ENCODE results near the gene TMEM59L. TPM values are rescaled to one million over a fixed set of nuclear protein-coding genes. Genes with fewer than 3 reads are reported as not detected.

Gene TMEM59L
- total RNA-seq, 1 donor from 2014 or later = 0.11 TPM

GRCh38 chr19:18593367-18594095, 19.1 kb upstream of the TMEM59L start:
- Histone ChIP-seq H3K9me3 (ENCODE audit: low read depth) (no peaks in the 10 kb centered on the region), H3K4me3 (peak overlapping the region; percentile 55), H3F3A (ENCODE audit: low read depth) (peaks cover 53% of the 10 kb centered on the region), H3K27ac (no peak overlapping the region), H3K4me1 (peaks cover 27% of the 10 kb centered on the region), H2AFZ (replicated peaks) (no peak overlapping the region), H3K27me3 (peaks cover 44% of the 10 kb centered on the region), H4K20me1 (ENCODE audit: low read depth) (peaks cover 11% of the 10 kb centered on the region), H3K9ac (no peak overlapping the region), H3K79me2 (ENCODE audit: low read depth) (no peaks in the 10 kb centered on the region), H3K4me2 (peak overlapping the region; percentile 99), H3K36me3 (no peaks in the 10 kb centered on the region)
- Mint-ChIP-seq H3K4me3 (peak overlapping the region; percentile 69), H3K36me3 (peaks cover 2% of the 10 kb centered on the region), H3K4me1 (peaks cover 30% of the 10 kb centered on the region), H3K27me3 (ENCODE audit: insufficient read depth, low read depth) (peaks cover 18% of the 10 kb centered on the region), H3K9me3 (peaks cover 3% of the 10 kb centered on the region), H3K27ac (no peak overlapping the region)
- TF ChIP-seq CTCF (IDR thresholded peaks at IDR 0.05) = no peak
- TF ChIP-seq EZH2 (IDR thresholded peaks at IDR 0.05) = no peak
- no peak for TF ChIP-seq EZH2phosphoT487 (IDR thresholded peaks at IDR 0.05)
- DNase-seq (ENCODE audit: low spot score) = peak; percentile 42

- Histone ChIP-seq H3K79me2 (ENCODE audit: low read depth) (no peaks in the 10 kb centered on the region), H3K27me3 (peaks cover 51% of the 10 kb centered on the region), H3F3A (ENCODE audit: low read depth) (peaks cover 47% of the 10 kb centered on the region), H3K4me3 (peak overlapping the region; percentile 55), H3K36me3 (no peaks in the 10 kb centered on the region), H3K4me1 (peaks cover 27% of the 10 kb centered on the region), H3K27ac (no peak overlapping the region), H4K20me1 (ENCODE audit: low read depth) (peaks cover 11% of the 10 kb centered on the region), H3K9ac (no peak overlapping the region), H2AFZ (replicated peaks) (peak overlapping the region; percentile 76), H3K9me3 (ENCODE audit: low read depth) (no peaks in the 10 kb centered on the region), H3K4me2 (peak overlapping the region; percentile 99)
- Mint-ChIP-seq H3K27ac (no peak overlapping the region), H3K4me3 (peak overlapping the region; percentile 81), H3K4me1 (peaks cover 30% of the 10 kb centered on the region), H3K36me3 (peaks cover 2% of the 10 kb centered on the region), H3K27me3 (ENCODE audit: insufficient read depth, low read depth) (peaks cover 15% of the 10 kb centered on the region), H3K9me3 (peaks cover 3% of the 10 kb centered on the region)
- TF ChIP-seq EZH2phosphoT487 (IDR thresholded peaks at IDR 0.05) (peak; percentile 35), EZH2 (IDR thresholded peaks at IDR 0.05) (no peak), CTCF (IDR thresholded peaks at IDR 0.05) (peak; percentile 87)
- peak; percentile 96 for DNase-seq (ENCODE audit: low spot score)
These were observed 18.4 kb upstream of the TMEM59L start for GRCh38 chr19:18594096-18594823.

GRCh38 chr19:18594824-18595373, 17.8 kb upstream of the TMEM59L start:
- H3K36me3 ChIP-seq = no peaks in the 10 kb centered on the region
- H3K4me3 ChIP-seq = peak overlapping the region; percentile 55
- H3K4me1 Mint-ChIP-seq = peaks cover 26% of the 10 kb centered on the region
- peaks cover 2% of the 10 kb centered on the region for H3K36me3 Mint-ChIP-seq
- H3K9ac ChIP-seq = no peak overlapping the region
- no peak overlapping the region for H3K27ac ChIP-seq
- peak overlapping the region; percentile 76 for H2AFZ ChIP-seq (replicated peaks)
- H3K27me3 Mint-ChIP-seq (ENCODE audit: insufficient read depth, low read depth) = peaks cover 16% of the 10 kb centered on the region
- H3K4me3 Mint-ChIP-seq = peak overlapping the region; percentile 81
- peak overlapping the region; percentile 99 for H3K4me2 ChIP-seq
- peaks cover 3% of the 10 kb centered on the region for H3K9me3 Mint-ChIP-seq
- DNase-seq (ENCODE audit: low spot score) = peak; percentile 33
- no peaks in the 10 kb centered on the region for H3K79me2 ChIP-seq (ENCODE audit: low read depth)
- no peaks in the 10 kb centered on the region for H3K9me3 ChIP-seq (ENCODE audit: low read depth)
- peak overlapping the region; percentile 47 for H3K27ac Mint-ChIP-seq
- H3K27me3 ChIP-seq = peaks cover 57% of the 10 kb centered on the region
- TF ChIP-seq CTCF (IDR thresholded peaks at IDR 0.05) = no peak
- TF ChIP-seq EZH2 (IDR thresholded peaks at IDR 0.05) = no peak
- no peak for TF ChIP-seq EZH2phosphoT487 (IDR thresholded peaks at IDR 0.05)
- H4K20me1 ChIP-seq (ENCODE audit: low read depth) = peaks cover 11% of the 10 kb centered on the region
- peaks cover 27% of the 10 kb centered on the region for H3K4me1 ChIP-seq
- peaks cover 40% of the 10 kb centered on the region for H3F3A ChIP-seq (ENCODE audit: low read depth)

Data from neural progenitor cell (in vitro differentiated cells).